Omental fat pad (tissue), 4 donors: Measurements from ENCODE around the gene LIN7A. TPM values are rescaled to one million over a fixed set of nuclear protein-coding genes. Genes with fewer than 3 reads are reported as not detected.

Experiments
- ATAC-seq: fragments of 150-250 bp; one replicate; pipeline ENCODE4 v1.9.1; 2016; ENCODE audit warnings: mild to moderate bottlenecking, moderate library complexity; ENCODE audit not compliant: low FRiP score
- DNase-seq: peaks from one replicate; pipeline ENCODE4 v3.0.0-alpha.2; 2019; ENCODE audit warnings: low spot score
- CTCF ChIP-seq, 3 donors: fragments of 450-650 bp; IDR thresholded peaks; one replicate each; pipeline ENCODE4 v1.5.1; 2016 to 2017; ENCODE audit warnings: antibody characterized with exemption in 3 of 3, mild to moderate bottlenecking in 3 of 3, moderate library complexity in 2 of 3
- total RNA-seq, 4 donors: library from RNA; depleted of rRNA; stranded (reverse); fragments of >200 nt; gene quantifications; one replicate each; pipeline ENCODE4 v1.1.0, GENCODE V29; 2016

Gene LIN7A
- total RNA-seq, 4 donors from 2014 or later, result 4.8 to 16.2 (median 6.6) TPM

GRCh38 chr12:80818878-80819277 is 118.9 kb downstream of the LIN7A start:
- ATAC-seq, result no peak
- no peak for DNase-seq
- TF ChIP-seq CTCF (IDR thresholded peaks at IDR 0.05), result no peak

GRCh38 chr12:80815351-80815750 is 122.4 kb downstream of the LIN7A start:
- no peak for TF ChIP-seq CTCF (IDR thresholded peaks at IDR 0.05)
- no peak for DNase-seq
- no peak for ATAC-seq

- ATAC-seq (no peak), DNase-seq (no peak)
- TF ChIP-seq CTCF (IDR thresholded peaks at IDR 0.05), result no peak
Measured at GRCh38 chr12:80814453-80814852, 123.3 kb downstream of the LIN7A start.

GRCh38 chr12:80813820-80814219 is 123.9 kb downstream of the LIN7A start:
- DNase-seq (no peak), ATAC-seq (no peak)
- TF ChIP-seq CTCF (IDR thresholded peaks at IDR 0.05), result no peak

GRCh38 chr12:80811957-80812708 is 125.6 kb downstream of the LIN7A start:
- ATAC-seq, result no peak
- TF ChIP-seq CTCF (IDR thresholded peaks at IDR 0.05), result no peak
- DNase-seq, result no peak

- TF ChIP-seq CTCF (IDR thresholded peaks at IDR 0.05), result no peak
- DNase-seq (no peak), ATAC-seq (no peak)
Measured at GRCh38 chr12:80810874-80811273, 126.9 kb downstream of the LIN7A start.

- DNase-seq (no peak), ATAC-seq (no peak)
- TF ChIP-seq CTCF (IDR thresholded peaks at IDR 0.05), result no peak
Measured at GRCh38 chr12:80807640-80808288, 130.0 kb downstream of the LIN7A start.
